Stimulated activated CD4-positive, alpha-beta T cell treated with anti-CD3 and anti-CD28 coated beads, Interleukin-4, amount 100 ng/mL, for 24 hours (primary cell): Measurements from ENCODE around the gene RNF44.

Experiments
- DNase-seq: peaks from one replicate; pipeline ENCODE4 v3.0.0-alpha.2; 2020

Gene RNF44

GRCh38 chr5:176536902-176537553 lies at the start of gene RNF44:
Gene RNF44 (minus strand): TSS chr5:176537402. CDS start chr5:176532472, 4,930 bp downstream.
- peak; percentile 98 for DNase-seq

- DNase-seq: no peak
These were observed 45.9 kb upstream of the RNF44 start for GRCh38 chr5:176583076-176583475.

GRCh38 chr5:176581361-176581760 lies 44.2 kb upstream of the RNF44 start:
- no peak for DNase-seq

- DNase-seq: no peak
These were observed 42.1 kb upstream of the RNF44 start for GRCh38 chr5:176579323-176579722.

DNA sequence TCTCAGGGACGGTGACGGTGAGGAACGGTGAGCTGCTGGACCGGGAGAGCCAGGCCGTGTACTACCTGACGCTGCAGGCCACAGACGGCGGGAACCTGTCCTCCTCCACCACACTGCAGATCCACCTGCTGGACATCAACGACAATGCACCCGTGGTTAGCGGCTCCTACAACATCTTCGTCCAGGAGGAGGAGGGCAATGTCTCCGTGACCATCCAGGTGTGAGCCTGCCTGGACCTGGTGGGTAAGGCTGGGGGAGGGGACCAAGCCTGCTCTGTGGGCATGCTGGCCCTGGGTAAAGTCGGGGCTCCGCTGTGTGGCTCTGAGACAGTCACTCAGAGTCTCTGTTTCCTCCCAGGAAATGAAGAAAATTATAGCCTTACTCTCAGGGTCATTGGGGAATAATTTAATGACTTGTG lies 41.2 kb upstream of the RNF44 start:
- peak; percentile 43 for DNase-seq

GRCh38 chr5:176577312-176578176 lies 40.3 kb upstream of the RNF44 start:
- DNase-seq: no peak

DNA sequence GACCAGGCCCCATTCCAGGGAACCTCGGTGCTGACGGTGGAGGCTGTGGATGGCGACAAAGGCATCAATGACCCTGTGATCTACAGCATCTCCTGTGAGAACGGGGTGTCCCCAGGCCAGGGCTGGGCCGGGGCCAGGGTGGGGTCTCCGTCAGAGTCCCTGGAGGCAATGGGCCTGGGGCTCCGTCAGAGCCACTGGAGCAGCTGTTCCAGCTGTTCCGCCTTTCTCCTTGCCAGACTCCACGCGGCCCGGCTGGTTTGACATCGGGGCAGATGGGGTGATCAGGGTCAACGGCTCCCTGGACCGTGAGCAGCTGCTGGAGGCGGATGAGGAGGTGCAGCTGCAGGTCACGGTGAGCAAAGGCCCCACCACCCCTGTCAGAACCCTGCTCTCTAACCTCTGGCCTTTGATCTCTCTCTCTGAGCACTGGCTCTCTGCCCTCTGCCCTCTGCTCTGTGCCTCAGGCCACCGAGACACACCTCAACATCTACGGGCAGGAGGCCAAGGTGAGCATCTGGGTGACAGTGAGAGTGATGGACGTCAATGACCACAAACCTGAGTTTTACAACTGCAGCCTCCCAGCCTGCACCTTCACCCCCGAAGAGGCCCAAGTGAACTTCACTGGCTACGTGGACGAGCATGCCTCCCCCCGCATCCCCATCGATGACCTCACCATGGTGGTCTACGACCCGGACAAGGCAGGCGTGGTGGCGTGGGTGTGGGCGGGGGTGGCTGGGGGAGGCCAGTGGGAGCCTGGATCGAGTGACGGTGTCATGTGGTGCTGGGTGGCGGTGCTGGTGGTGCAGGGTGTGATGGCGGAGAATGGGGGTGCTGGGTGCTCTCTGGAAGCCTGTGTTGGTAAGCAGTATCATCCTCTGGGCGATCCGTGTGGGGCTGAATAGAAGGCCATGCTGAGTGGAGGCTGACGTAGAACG lies 38.6 kb upstream of the RNF44 start:
- no peak for DNase-seq

- no peak for DNase-seq
These were observed 37.9 kb upstream of the RNF44 start for GRCh38 chr5:176575066-176575465.

- no peak for DNase-seq
These were observed 37.0 kb upstream of the RNF44 start for GRCh38 chr5:176574297-176574591.

- peak; percentile 84 for DNase-seq
These were observed 36.5 kb upstream of the RNF44 start for GRCh38 chr5:176573564-176574296.

- DNase-seq: no peak
These were observed 32.8 kb upstream of the RNF44 start for GRCh38 chr5:176570044-176570443.

DNA sequence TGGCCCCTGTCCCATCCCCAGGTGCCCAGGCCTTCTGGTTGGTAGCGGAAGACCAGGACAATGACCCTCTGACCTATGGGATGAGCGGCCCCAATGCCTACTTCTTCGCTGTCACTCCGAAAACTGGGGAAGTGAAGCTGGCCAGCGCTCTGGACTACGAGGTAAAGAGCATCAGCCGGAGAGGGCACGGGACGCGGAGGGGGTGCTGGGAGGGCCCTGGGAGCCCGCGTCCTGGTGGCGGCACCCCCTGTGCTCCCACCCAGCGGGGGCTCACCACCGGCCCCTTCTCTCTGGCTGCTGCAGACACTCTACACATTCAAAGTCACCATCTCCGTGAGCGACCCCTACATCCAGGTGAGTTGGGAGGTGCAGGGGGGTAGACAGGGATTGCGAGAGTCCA lies 31.5 kb upstream of the RNF44 start:
- no peak for DNase-seq

- DNase-seq: no peak
These were observed 28.6 kb upstream of the RNF44 start for GRCh38 chr5:176565760-176566288.

- DNase-seq: no peak
These were observed 26.8 kb upstream of the RNF44 start for GRCh38 chr5:176564002-176564401.

DNA sequence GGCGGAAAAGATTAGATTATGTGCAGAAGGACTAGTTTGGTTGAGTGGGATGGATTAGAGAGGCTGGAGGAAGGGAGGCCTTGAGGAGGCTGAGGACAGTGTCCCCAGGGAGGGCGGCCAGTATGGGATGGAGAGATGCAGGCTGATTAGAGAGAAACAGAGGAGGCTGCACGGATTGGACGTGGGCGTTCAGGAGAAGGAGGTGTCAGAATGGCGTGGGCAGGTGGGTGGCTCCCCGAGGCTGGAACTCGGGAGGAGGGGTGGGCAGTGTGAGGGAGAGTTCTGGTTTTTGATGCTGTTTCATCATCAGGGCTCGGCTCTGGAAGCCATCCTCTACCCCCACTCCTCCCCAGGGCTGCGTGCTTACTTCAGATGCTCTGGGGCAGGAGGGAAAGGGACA lies 25.0 kb upstream of the RNF44 start:
- DNase-seq: no peak

DNA sequence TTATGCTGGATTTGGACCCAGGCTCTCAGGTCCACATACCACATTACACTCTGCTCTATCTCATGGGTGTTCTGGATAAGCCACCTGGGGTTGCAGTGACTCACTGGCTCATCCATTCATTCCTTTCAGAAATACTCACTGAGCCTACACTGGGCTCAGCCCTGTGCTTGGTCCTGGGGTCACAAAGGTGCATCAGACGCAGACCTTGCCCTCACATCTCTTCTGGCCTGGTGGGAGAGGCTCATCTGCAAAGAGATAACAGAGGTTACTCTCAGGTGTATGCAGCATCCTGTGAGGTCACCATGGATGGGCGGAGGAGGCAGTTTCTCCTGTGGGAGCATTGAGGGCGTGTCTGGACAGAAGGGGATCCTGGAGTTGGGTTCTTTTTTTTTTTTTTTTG lies 24.1 kb upstream of the RNF44 start:
- no peak for DNase-seq

DNA sequence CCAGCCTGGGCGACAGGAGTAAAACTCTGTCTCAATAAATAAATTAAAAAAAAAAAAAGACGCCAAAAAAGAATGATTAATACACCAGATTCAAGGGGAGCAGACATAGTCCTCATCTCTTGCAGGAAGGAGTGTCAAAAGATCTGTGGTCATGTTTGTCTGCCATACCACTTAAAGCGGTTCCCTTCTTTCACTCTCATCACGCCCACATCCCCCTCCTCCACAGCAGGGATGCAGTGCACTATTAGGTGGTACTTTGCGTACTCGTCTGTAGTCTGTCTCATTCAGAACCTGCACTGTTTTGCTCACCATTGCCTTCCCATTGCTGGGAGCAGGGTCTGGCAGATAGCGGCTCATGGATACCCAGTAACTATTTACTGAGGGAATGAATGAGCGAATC lies 23.2 kb upstream of the RNF44 start:
- DNase-seq: peak; percentile 40

GRCh38 chr5:176559683-176560082 lies 22.5 kb upstream of the RNF44 start:
- DNase-seq: no peak

GRCh38 chr5:176557846-176558245 lies 20.6 kb upstream of the RNF44 start:
- no peak for DNase-seq

GRCh38 chr5:176553260-176554085 lies 16.3 kb upstream of the RNF44 start:
- no peak for DNase-seq

DNA sequence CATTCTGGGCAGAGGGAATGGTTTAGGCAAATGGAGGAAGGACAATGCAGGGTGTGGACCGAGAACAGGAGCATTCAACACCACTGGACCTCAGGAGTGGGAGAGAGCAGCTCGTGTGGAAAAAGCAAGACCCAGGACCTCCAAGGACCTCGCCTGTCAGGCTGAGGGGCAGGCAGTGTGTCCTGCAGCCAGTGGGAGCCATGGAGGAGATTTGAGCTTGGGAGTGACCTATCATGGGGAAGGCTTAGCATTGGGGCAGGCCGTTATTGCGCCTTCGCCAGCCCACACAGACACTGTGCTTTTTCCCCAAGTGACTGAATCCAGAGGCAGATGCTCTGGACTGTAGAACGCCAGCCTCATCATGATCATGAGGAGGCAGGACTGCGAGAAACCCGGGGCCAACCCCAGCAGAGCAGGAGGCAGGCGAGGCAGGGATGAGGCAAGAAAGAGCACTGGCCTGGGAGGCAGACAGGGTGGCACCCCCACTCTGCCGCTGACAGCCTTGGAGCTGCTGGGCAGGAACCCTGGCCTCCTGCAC lies 15.2 kb upstream of the RNF44 start:
- no peak for DNase-seq
